Measurements from ENCODE around the gene CCDC18. TPM values are rescaled to one million over a fixed set of nuclear protein-coding genes. Genes with fewer than 3 reads are reported as not detected.
"Not testable (repeated sequence)": the region's sequence is repeated elsewhere in the genome, so short reads cannot be mapped to it uniquely, and the experiment has no call there.

CCDC18 gene
- total RNA-seq, 3 donors from 2014 or later: 2.7 to 7.7 (median 3.2) TPM

GRCh38 chr1:93221913-93222312 lies 41.4 kb downstream of the CCDC18 start:
- intact Hi-C loops (cut with DNase I, micrococcal nuclease): no loop called here
- no peak for TF ChIP-seq CTCF (IDR thresholded peaks at IDR 0.05)
- ATAC-seq: no peak
- Histone ChIP-seq H3K36me3 (ENCODE audit: low read depth) (no peaks in the 10 kb centered on the region), H3K4me3 (no peak overlapping the region), H3K9me3 (no peaks in the 10 kb centered on the region), H3K4me1 (ENCODE audit: low read depth) (no peaks in the 10 kb centered on the region)
- no peak for DNase-seq

DNA sequence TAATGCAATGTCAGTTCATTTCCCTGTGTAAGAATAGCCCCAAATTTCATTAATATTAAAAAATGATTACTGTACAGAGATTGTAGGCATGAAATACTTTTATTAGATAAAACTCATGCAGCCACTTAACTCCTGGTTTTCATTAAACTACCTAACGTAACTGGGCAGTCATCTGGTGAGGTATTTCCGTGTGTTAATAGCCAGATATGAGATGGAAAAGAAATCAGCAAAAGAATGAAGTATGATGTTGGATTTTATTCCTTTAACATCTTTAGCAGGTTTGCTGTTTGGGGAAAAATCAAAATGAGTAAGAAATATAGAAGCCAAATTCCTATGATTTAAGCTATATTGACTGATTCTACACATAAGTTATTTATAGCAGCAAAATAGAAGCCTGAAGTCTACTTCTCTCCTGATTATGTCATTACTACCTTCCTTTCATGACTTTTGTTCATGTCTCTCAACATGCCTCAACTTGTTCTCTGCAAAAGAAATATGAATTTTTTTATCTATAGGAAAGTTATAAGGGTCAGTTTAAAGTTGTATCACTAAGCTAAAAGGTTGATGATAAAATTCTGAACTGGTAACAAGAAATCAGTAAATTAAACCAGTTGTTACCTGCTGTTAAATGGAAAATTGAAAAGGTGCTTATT lies 42.6 kb downstream of the CCDC18 start:
- intact Hi-C loops (cut with DNase I, micrococcal nuclease): no loop called here
- Histone ChIP-seq H3K36me3 (ENCODE audit: low read depth) (no peaks in the 10 kb centered on the region), H3K4me1 (ENCODE audit: low read depth) (no peaks in the 10 kb centered on the region), H3K9me3 (no peaks in the 10 kb centered on the region), H3K4me3 (no peak overlapping the region)
- no peak for TF ChIP-seq CTCF (IDR thresholded peaks at IDR 0.05)
- ATAC-seq (no peak), DNase-seq (no peak)

DNA sequence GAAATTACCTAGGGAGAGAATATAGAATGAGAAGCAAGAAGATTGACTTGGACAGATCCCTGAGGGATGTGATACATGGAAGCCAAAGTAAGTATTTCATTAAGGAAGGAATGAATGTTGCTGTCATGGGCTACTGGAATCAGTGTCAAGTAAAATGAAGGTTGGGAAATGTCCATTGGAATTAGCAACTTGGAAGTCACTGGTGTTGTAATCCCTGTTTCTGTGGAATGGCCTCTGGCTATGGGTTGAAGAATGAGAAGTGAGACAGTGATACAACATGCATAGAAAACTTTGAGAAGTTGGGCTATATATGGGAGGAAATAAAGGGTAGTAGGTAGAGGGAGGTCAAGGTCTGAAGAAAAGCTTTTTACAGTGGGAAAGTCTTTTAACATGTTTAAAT lies 54.7 kb downstream of the CCDC18 start:
- no peaks in the 10 kb centered on the region for H3K4me1 ChIP-seq (ENCODE audit: low read depth)
- DNase-seq: no peak
- H3K36me3 ChIP-seq (ENCODE audit: low read depth): no peaks in the 10 kb centered on the region
- H3K9me3 ChIP-seq: no peaks in the 10 kb centered on the region
- no peak overlapping the region for H3K4me3 ChIP-seq
- TF ChIP-seq CTCF (IDR thresholded peaks at IDR 0.05): no peak
- no peak for ATAC-seq
- intact Hi-C loops (cut with DNase I, micrococcal nuclease): no loop called here

GRCh38 chr1:93237021-93237420 lies 56.5 kb downstream of the CCDC18 start:
- H3K4me3 ChIP-seq: no peak overlapping the region
- TF ChIP-seq CTCF (IDR thresholded peaks at IDR 0.05): no peak
- no peaks in the 10 kb centered on the region for H3K9me3 ChIP-seq
- ATAC-seq (no peak), DNase-seq (no peak)
- no peaks in the 10 kb centered on the region for H3K4me1 ChIP-seq (ENCODE audit: low read depth)
- H3K36me3 ChIP-seq (ENCODE audit: low read depth): no peaks in the 10 kb centered on the region
- intact Hi-C loops (cut with DNase I, micrococcal nuclease): no loop called here

- H3K4me1 ChIP-seq (ENCODE audit: low read depth): no peaks in the 10 kb centered on the region
- intact Hi-C loops (cut with DNase I, micrococcal nuclease): no loop called here
- H3K4me3 ChIP-seq: no peak overlapping the region
- no peaks in the 10 kb centered on the region for H3K36me3 ChIP-seq (ENCODE audit: low read depth)
- no peak for DNase-seq
- no peak for TF ChIP-seq CTCF (IDR thresholded peaks at IDR 0.05)
- H3K9me3 ChIP-seq: peaks cover 9% of the 10 kb centered on the region
- ATAC-seq: no peak
These were observed 57.9 kb downstream of the CCDC18 start for GRCh38 chr1:93238425-93238824.

GRCh38 chr1:93239863-93240262 lies 59.3 kb downstream of the CCDC18 start:
- Histone ChIP-seq H3K36me3 (ENCODE audit: low read depth) (no peaks in the 10 kb centered on the region), H3K9me3 (peaks cover 12% of the 10 kb centered on the region), H3K4me1 (ENCODE audit: low read depth) (no peaks in the 10 kb centered on the region), H3K4me3 (no peak overlapping the region)
- no peak for TF ChIP-seq CTCF (IDR thresholded peaks at IDR 0.05)
- intact Hi-C loops (cut with DNase I, micrococcal nuclease): no loop called here
- no peak for DNase-seq
- ATAC-seq: no peak

- intact Hi-C loops (cut with DNase I, micrococcal nuclease); H3K4me1 ChIP-seq (ENCODE audit: low read depth); DNase-seq; H3K36me3 ChIP-seq (ENCODE audit: low read depth); ATAC-seq; H3K4me3 ChIP-seq: not testable (repeated sequence)
- peaks cover 12% of the 10 kb centered on the region for H3K9me3 ChIP-seq
These were observed 62.7 kb downstream of the CCDC18 start for GRCh38 chr1:93243233-93243632.

Data from mucosa of descending colon (tissue), 3 donors.